B cell (primary cell): ENCODE data around the gene MOB3C. TPM values are rescaled to one million over a fixed set of nuclear protein-coding genes. Genes with fewer than 3 reads are reported as not detected.

Experiments
- ATAC-seq: fragments of 200-7000 bp; cut with Tn5 transposase; one replicate; pipeline ENCODE4 v1.10.0; 2021; ENCODE audit warnings: low read depth, mild to moderate bottlenecking, moderate number of reproducible peaks, moderate library complexity
- CTCF ChIA-PET: fragments of 350-600 bp; sonication (Branson Sonifier 250); formaldehyde crosslinking; loops from one replicate; lab custom pipeline; 2021; ENCODE audit warnings: antibody characterized with exemption, inconsistent platforms; lab: Charles Lee
- POLR2A ChIA-PET: fragments of 350-600 bp; sonication (Branson Sonifier 250); formaldehyde crosslinking; loops from one replicate; lab custom pipeline; 2021; ENCODE audit warnings: antibody characterized with exemption; lab: Charles Lee
- DNase-seq: peaks from one replicate; pipeline ENCODE4 v3.0.0; 2013
- H2AFZ ChIP-seq: 2 replicates; pipeline ENCODE4 v1.6.1; 2012; ENCODE audit warnings: mild to moderate bottlenecking, low read depth, low read length; ENCODE audit not compliant: insufficient read depth, poor library complexity, severe bottlenecking
- H3K27ac ChIP-seq, 2 donors: 1 replicate in 1 of 2; 2 replicates in 1 of 2; pipeline ENCODE4 v1.5.1; 2012 to 2013; ENCODE audit warnings: low read length in 2 of 2, mild to moderate bottlenecking in 2 of 2, moderate library complexity in 1 of 2
- H3K27me3 ChIP-seq, 4 experiments: fragments of 200-600 bp in 1 of 4; sonication (generic) in 1 of 4; replicated peaks in 1 of 4; 1 replicate in 2 of 4; 2 replicates in 2 of 4; pipeline versions ENCODE4 v1.6.1 to v1.7.0; 2013 to 2016; ENCODE audit warnings: low read length in 3 of 4, mild to moderate bottlenecking in 2 of 4, mixed read lengths in 1 of 4, moderate library complexity in 1 of 4; ENCODE audit not compliant: insufficient read depth in 4 of 4, control insufficient read depth in 3 of 4; ENCODE audit errors: control extremely low read depth in 1 of 4
- H3K36me3 ChIP-seq, 2 experiments: replicated peaks in 1 of 2; 1 replicate in 1 of 2; 2 replicates in 1 of 2; pipeline versions ENCODE4 v1.6.1 to v1.7.1; 2013; ENCODE audit warnings: low read length in 1 of 2; ENCODE audit not compliant: insufficient read depth in 2 of 2, control insufficient read depth in 1 of 2; ENCODE audit errors: control extremely low read depth in 1 of 2, extremely low read depth in 1 of 2
- H3K4me1 ChIP-seq, 2 donors: fragments of 200-600 bp in 1 of 2; sonication (generic) in 1 of 2; 1 replicate in 1 of 2; 2 replicates in 1 of 2; pipeline versions ENCODE4 v1.5.1 to v1.6.1; 2013 to 2017; ENCODE audit warnings: low read length in 2 of 2; ENCODE audit not compliant: control insufficient read depth in 2 of 2, insufficient read depth in 2 of 2
- H3K4me2 ChIP-seq: replicated peaks from 2 replicates; pipeline ENCODE3; 2012; ENCODE audit warnings: mild to moderate bottlenecking, low read depth, low read length; ENCODE audit not compliant: poor library complexity, severe bottlenecking
- H3K4me3 ChIP-seq, 5 experiments: fragments of 200-600 bp in 1 of 5; sonication (generic) in 1 of 5; 1 replicate in 3 of 5; 2 replicates in 2 of 5; pipeline versions ENCODE4 v1.5.1 to v1.7.0; 2011 to 2016; ENCODE audit warnings: low read length in 4 of 5, mild to moderate bottlenecking in 4 of 5, low read depth in 2 of 5, control low read depth in 1 of 5, moderate library complexity in 1 of 5; ENCODE audit not compliant: insufficient read depth in 1 of 5; ENCODE audit errors: control extremely low read depth in 1 of 5, extremely low read depth in 1 of 5
- H3K79me2 ChIP-seq: fragments of 200-600 bp; sonication (generic); one replicate; pipeline ENCODE4 v1.6.0; 2016; ENCODE audit warnings: low read length; ENCODE audit not compliant: control insufficient read depth, insufficient read depth
- H3K9ac ChIP-seq: fragments of 200-600 bp; sonication (generic); 2 replicates; pipeline ENCODE4 v1.6.1; 2017; ENCODE audit warnings: mild to moderate bottlenecking, low read length, moderate library complexity
- H3K9me3 ChIP-seq, 3 donors: one replicate each; pipeline versions ENCODE4 v1.6.1 to v1.7.1; 2013; ENCODE audit warnings: low read length in 2 of 3; ENCODE audit not compliant: control insufficient read depth in 2 of 3, insufficient read depth in 1 of 3; ENCODE audit errors: control extremely low read depth in 1 of 3
- H4K20me1 ChIP-seq: 2 replicates; pipeline ENCODE4 v1.6.0; 2012; ENCODE audit warnings: mild to moderate bottlenecking, low read length; ENCODE audit not compliant: insufficient read depth, control insufficient read depth, poor library complexity, severe bottlenecking
- H3K27ac Mint-ChIP-seq: one replicate; pipeline ENCODE4 v1.8.0; 2021; ENCODE audit warnings: mixed read lengths
- H3K27me3 Mint-ChIP-seq: one replicate; pipeline ENCODE4 v1.8.0; 2021; ENCODE audit warnings: mixed read lengths
- H3K4me1 Mint-ChIP-seq: one replicate; pipeline ENCODE4 v1.8.0; 2021; ENCODE audit warnings: mixed read lengths
- H3K4me3 Mint-ChIP-seq: one replicate; pipeline ENCODE4 v1.8.0; 2021; ENCODE audit warnings: mixed read lengths
- H3K9me3 Mint-ChIP-seq: one replicate; pipeline ENCODE4 v1.8.0; 2022; ENCODE audit warnings: mixed read lengths; ENCODE audit not compliant: insufficient read depth
- EZH2 ChIP-seq: IDR thresholded peaks from 2 replicates; pipeline ENCODE4 v1.6.1; 2012; ENCODE audit warnings: borderline replicate concordance, low read depth, mild to moderate bottlenecking, moderate library complexity, low read length; ENCODE audit not compliant: insufficient read depth, poor library complexity, severe bottlenecking
- WGBS: methylation state at CpG from one replicate; pipeline ENCODE4 v1.1.5; 2013; ENCODE audit warnings: missing lambda C conversion rate; ENCODE audit not compliant: insufficient coverage; 5-methylcytosine and 5-hydroxymethylcytosine counted together
- intact Hi-C: fragments of 100-400 bp; cut with micrococcal nuclease; formaldehyde crosslinking; loops from one replicate; pipeline ENCODE4 v1.10.0; 2022
- polyA plus RNA-seq: library from polyadenylated mRNA; depleted of rRNA; stranded (reverse); fragments of >200 nt; gene quantifications from 2 replicates; pipeline ENCODE4 v1.2.3, GENCODE V29; 2012
- total RNA-seq, 2 donors: library from RNA; stranded (reverse); fragments of 120-200 nt in 1 of 2; gene quantifications; 1 replicate in 1 of 2; 2 replicates in 1 of 2; pipeline versions ENCODE4 v1.2.3 to v1.2.4, GENCODE V29; 2013 to 2022
- TF ChIP-seq, protein P1 (sequence below): fragments of 200-600 bp; IDR thresholded peaks from one replicate; pipeline ENCODE4 v1.8.0; 2022; ENCODE audit warnings: antibody characterized with exemption, mild to moderate bottlenecking

The MOB3C gene
- total and polyA plus RNA-seq, 2 donors (not counting 1 experiment from before 2014, with no cell fraction given), result 18.9 to 19.2 TPM

DNA sequence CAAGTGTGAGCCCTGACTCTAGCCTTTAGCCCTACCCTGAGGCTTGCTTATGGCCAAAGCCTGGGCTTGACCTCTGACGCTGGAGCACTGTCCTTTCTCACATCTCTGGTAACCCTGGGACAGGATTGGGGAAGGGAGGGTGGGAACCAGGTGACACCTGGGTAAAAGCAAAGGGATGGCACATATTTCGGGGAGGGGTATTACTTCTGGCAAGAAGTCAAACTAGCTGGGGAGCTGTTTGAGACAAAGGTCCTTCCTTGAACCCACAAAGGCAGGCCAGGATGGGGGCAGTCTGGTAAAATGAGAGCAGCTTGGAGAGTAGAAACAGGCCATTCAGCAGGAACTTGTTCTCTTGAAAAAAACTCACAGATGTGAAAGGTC, 2.0 kb downstream of the MOB3C start:
- peak overlapping the region; percentile 70 for H3K4me3 Mint-ChIP-seq
- Histone ChIP-seq H3K27ac (no peak overlapping the region), H3K79me2 (peaks cover 44% of the 10 kb centered on the region), H4K20me1 (peaks cover 51% of the 10 kb centered on the region), H3K4me2 (peak overlapping the region; percentile 50), H3K27me3 (no peaks in the 10 kb centered on the region), H3K36me3 (peaks cover 0 to 21% of the 10 kb centered on the region in 2 experiments), H3K9me3 (no peaks in the 10 kb centered on the region), H3K9ac (no peak overlapping the region), H3K4me1 (peaks cover 54 to 72% of the 10 kb centered on the region in 2 donors), H2AFZ (no peak overlapping the region), H3K4me3 (no peak overlapping the region)
- no peaks in the 10 kb centered on the region for H3K9me3 Mint-ChIP-seq
- peaks cover 66% of the 10 kb centered on the region for H3K4me1 Mint-ChIP-seq
- no peak for ATAC-seq
- WGBS, result 94% methylated on average over 2 of the region's 2 CpGs
- TF ChIP-seq, protein P1, sequence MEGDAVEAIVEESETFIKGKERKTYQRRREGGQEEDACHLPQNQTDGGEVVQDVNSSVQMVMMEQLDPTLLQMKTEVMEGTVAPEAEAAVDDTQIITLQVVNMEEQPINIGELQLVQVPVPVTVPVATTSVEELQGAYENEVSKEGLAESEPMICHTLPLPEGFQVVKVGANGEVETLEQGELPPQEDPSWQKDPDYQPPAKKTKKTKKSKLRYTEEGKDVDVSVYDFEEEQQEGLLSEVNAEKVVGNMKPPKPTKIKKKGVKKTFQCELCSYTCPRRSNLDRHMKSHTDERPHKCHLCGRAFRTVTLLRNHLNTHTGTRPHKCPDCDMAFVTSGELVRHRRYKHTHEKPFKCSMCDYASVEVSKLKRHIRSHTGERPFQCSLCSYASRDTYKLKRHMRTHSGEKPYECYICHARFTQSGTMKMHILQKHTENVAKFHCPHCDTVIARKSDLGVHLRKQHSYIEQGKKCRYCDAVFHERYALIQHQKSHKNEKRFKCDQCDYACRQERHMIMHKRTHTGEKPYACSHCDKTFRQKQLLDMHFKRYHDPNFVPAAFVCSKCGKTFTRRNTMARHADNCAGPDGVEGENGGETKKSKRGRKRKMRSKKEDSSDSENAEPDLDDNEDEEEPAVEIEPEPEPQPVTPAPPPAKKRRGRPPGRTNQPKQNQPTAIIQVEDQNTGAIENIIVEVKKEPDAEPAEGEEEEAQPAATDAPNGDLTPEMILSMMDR, result no peak
- TF ChIP-seq EZH2, result no peak
- POLR2A ChIA-PET, result interaction anchor here (2.3 kb wide), 1 partner anchor 10 kb away, joined by 6 read pairs; the partner anchor contains the start of gene MKNK1
- intact Hi-C loops, result no loop called here
- peak overlapping the region; percentile 65 for H3K27ac Mint-ChIP-seq
- CTCF ChIA-PET, result interaction anchor here (1.0 to 5.9 kb wide), 2 partner anchors 10 to 110 kb away, joined by 3 to 40 read pairs; partner anchors contain the start of gene MKNK1
- DNase-seq, result no peak
- no peaks in the 10 kb centered on the region for H3K27me3 Mint-ChIP-seq

DNA sequence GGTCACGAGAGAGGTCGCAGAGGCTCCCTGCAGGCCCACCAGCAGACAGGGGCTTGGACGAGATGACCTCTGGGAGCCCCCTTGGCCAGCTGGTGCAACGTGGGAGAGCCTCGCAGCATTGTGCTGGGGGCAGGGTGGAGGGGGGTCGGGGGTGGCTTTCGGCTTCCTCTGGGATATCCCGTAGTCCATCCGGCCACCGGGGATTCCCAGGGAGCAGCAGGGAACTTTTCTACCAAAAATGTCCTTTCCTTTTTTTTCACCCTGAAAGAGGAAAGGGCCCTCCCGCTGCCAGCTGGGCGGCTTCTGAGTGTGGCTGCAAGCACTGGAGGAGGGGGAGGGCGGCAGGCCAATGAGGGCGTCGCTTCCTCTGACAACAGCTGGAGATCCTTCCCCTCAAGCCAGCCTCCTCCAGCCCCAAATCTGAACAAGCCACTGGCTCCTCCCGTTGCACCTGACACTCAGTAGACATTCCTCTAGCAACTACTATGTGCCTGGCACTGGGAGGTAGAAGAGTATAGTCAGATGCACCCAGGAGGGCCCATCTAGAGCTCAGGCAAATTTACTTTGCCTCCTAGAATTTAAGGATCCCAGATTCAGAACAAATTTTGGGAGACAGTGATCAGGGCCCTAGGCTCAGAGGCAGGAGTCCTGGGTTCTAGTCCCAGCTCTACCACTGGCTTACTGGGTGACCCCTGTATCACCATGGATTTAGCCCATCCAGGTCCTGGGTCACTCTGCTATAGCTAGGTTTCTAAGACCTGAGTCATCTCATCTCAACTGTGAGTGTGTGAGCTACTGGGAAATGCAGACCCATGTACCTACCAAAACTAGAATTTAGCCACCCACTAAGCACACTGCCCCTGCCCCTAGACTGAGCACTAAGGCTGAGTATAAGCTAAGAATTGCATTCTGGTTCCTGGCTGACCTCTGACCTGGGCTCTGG, 2.7 kb downstream of the MOB3C start:
- H2AFZ ChIP-seq, result no peak overlapping the region
- no peaks in the 10 kb centered on the region for H3K27me3 Mint-ChIP-seq
- no peak overlapping the region for H3K4me3 ChIP-seq
- ChIA-PET POLR2A (interaction anchor here (2.3 kb wide), 1 partner anchor 10 kb away, joined by 6 read pairs; the partner anchor contains the start of gene MKNK1), CTCF (interaction anchor here (1.0 to 5.9 kb wide), 2 partner anchors 9 to 111 kb away, joined by 3 to 40 read pairs; partner anchors contain the start of gene MKNK1)
- peaks cover 47 to 65% of the 10 kb centered on the region in 2 donors for H3K4me1 ChIP-seq
- intact Hi-C loops, result no loop called here
- no peaks in the 10 kb centered on the region for H3K9me3 Mint-ChIP-seq
- no peak for TF ChIP-seq EZH2
- TF ChIP-seq, protein P1, result no peak
- peak overlapping the region; percentile 70 for H3K4me3 Mint-ChIP-seq
- 9% methylated on average over 9 of the region's 16 CpGs for WGBS
- peak overlapping the region; percentile 50 for H3K4me2 ChIP-seq
- DNase-seq (peak; percentile 31), ATAC-seq (no peak)
- no peaks in the 10 kb centered on the region for H3K27me3 ChIP-seq
- peaks cover 3 to 28% of the 10 kb centered on the region in 2 experiments for H3K36me3 ChIP-seq
- H3K27ac ChIP-seq, result no peak overlapping the region
- peaks cover 51% of the 10 kb centered on the region for H4K20me1 ChIP-seq
- H3K9ac ChIP-seq, result no peak overlapping the region
- H3K9me3 ChIP-seq, result no peaks in the 10 kb centered on the region
- H3K27ac Mint-ChIP-seq, result peak overlapping the region; percentile 65
- H3K4me1 Mint-ChIP-seq, result peaks cover 60% of the 10 kb centered on the region
- peaks cover 44% of the 10 kb centered on the region for H3K79me2 ChIP-seq
